H9 (cell line): ENCODE results near the gene IMPA2. TPM values are rescaled to one million over a fixed set of nuclear protein-coding genes. Genes with fewer than 3 reads are reported as not detected.
A peak's percentile ranks its signal among the peaks of the same experiment; 100 is the strongest.

Experiments used
- DNase-seq: peaks from one replicate; pipeline ENCODE4 v3.0.0-alpha.2; 2017
- H2AFZ ChIP-seq: one replicate; pipeline ENCODE4 v1.6.1; 2013; ENCODE audit warnings: mild to moderate bottlenecking, low read length, control low read depth, moderate library complexity
- H2AK5ac ChIP-seq: 2 replicates; pipeline ENCODE4 v1.6.1; 2013; ENCODE audit warnings: low read length, control low read depth, mixed read lengths; ENCODE audit not compliant: insufficient read length
- H2BK120ac ChIP-seq: one replicate; pipeline ENCODE4 v1.6.1; 2013; ENCODE audit warnings: low read depth, mild to moderate bottlenecking, low read length, control low read depth, inconsistent platforms; ENCODE audit not compliant: poor library complexity, severe bottlenecking
- H2BK12ac ChIP-seq: 2 replicates; pipeline ENCODE4 v1.6.1; 2013; ENCODE audit warnings: low read length, control low read depth, mixed read lengths, low read depth; ENCODE audit not compliant: insufficient read length
- H2BK15ac ChIP-seq: 2 replicates; pipeline ENCODE4 v1.6.1; 2013; ENCODE audit warnings: low read depth, low read length, control low read depth
- H2BK20ac ChIP-seq: one replicate; pipeline ENCODE4 v1.6.1; 2013; ENCODE audit warnings: low read depth, mild to moderate bottlenecking, low read length, control low read depth, inconsistent platforms; ENCODE audit not compliant: poor library complexity, severe bottlenecking
- H2BK5ac ChIP-seq: 2 replicates; pipeline ENCODE4 v1.6.1; 2013; ENCODE audit warnings: low read length, control low read depth, mixed read lengths; ENCODE audit not compliant: insufficient read length
- H3K14ac ChIP-seq: 2 replicates; pipeline ENCODE4 v1.6.1; 2013; ENCODE audit warnings: low read length, control low read depth; ENCODE audit not compliant: insufficient read depth
- H3K18ac ChIP-seq: 2 replicates; pipeline ENCODE4 v1.6.1; 2013; ENCODE audit warnings: low read depth, mild to moderate bottlenecking, mixed read lengths, low read length, control low read depth; ENCODE audit not compliant: insufficient read length
- H3K23ac ChIP-seq: 2 replicates; pipeline ENCODE4 v1.6.1; 2013; ENCODE audit warnings: low read length, control low read depth, mixed read lengths, low read depth; ENCODE audit not compliant: insufficient read length
- H3K23me2 ChIP-seq: 2 replicates; pipeline ENCODE4 v1.6.1; 2013; ENCODE audit warnings: low read depth, mild to moderate bottlenecking, mixed read lengths, low read length, control low read depth; ENCODE audit not compliant: insufficient read length, poor library complexity, severe bottlenecking
- H3K27ac ChIP-seq: 2 replicates; pipeline ENCODE4 v1.5.1; 2013; ENCODE audit warnings: low read length, control low read depth, mixed read lengths, low read depth; ENCODE audit not compliant: insufficient read length
- H3K27me3 ChIP-seq: 2 replicates; pipeline ENCODE4 v1.6.1; 2013; ENCODE audit warnings: low read length, control low read depth, inconsistent platforms; ENCODE audit not compliant: insufficient read depth
- H3K4ac ChIP-seq: 2 replicates; pipeline ENCODE4 v1.6.1; 2013; ENCODE audit warnings: low read depth, mild to moderate bottlenecking, control low read depth, inconsistent platforms, low read length, moderate library complexity
- H3K4me1 ChIP-seq: 2 replicates; pipeline ENCODE4 v1.6.1; 2013; ENCODE audit warnings: low read length, control low read depth, inconsistent platforms; ENCODE audit not compliant: insufficient read depth
- H3K4me2 ChIP-seq: 2 replicates; pipeline ENCODE4 v1.6.1; 2013; ENCODE audit warnings: low read length, control low read depth, mixed read lengths; ENCODE audit not compliant: insufficient read length, insufficient read depth
- H3K56ac ChIP-seq: 2 replicates; pipeline ENCODE4 v1.6.1; 2013; ENCODE audit warnings: low read depth, mild to moderate bottlenecking, mixed read lengths, low read length, control low read depth; ENCODE audit not compliant: insufficient read length
- H3K79me1 ChIP-seq: 2 replicates; pipeline ENCODE4 v1.6.1; 2013; ENCODE audit warnings: low read depth, mild to moderate bottlenecking, moderate library complexity, low read length, control low read depth, inconsistent platforms; ENCODE audit not compliant: insufficient read depth, poor library complexity, severe bottlenecking
- H3K79me2 ChIP-seq: 2 replicates; pipeline ENCODE4 v1.6.1; 2013; ENCODE audit warnings: low read length, control low read depth, inconsistent platforms; ENCODE audit not compliant: insufficient read depth
- H3K9ac ChIP-seq: 2 replicates; pipeline ENCODE4 v1.6.1; 2013; ENCODE audit warnings: low read length, control low read depth, mixed read lengths; ENCODE audit not compliant: insufficient read length; ENCODE audit errors: extremely low read depth
- H3K9me3 ChIP-seq: one replicate; pipeline ENCODE4 v1.6.1; 2013; ENCODE audit warnings: low read depth, low read length, inconsistent platforms; ENCODE audit not compliant: control insufficient read depth
- H3T11ph ChIP-seq: one replicate; pipeline ENCODE4 v1.6.1; 2013; ENCODE audit warnings: mild to moderate bottlenecking, low read length, control low read depth, inconsistent platforms
- H4K20me1 ChIP-seq: one replicate; pipeline ENCODE4 v1.6.1; 2013; ENCODE audit not compliant: control insufficient read depth, insufficient read length, insufficient read depth
- H4K5ac ChIP-seq: 2 replicates; pipeline ENCODE4 v1.6.1; 2013; ENCODE audit warnings: low read depth, mild to moderate bottlenecking, mixed read lengths, low read length, control low read depth; ENCODE audit not compliant: insufficient read length
- H4K8ac ChIP-seq: replicated peaks from 2 replicates; pipeline ENCODE4 v1.6.1; 2013; ENCODE audit warnings: low read length, control low read depth, mixed read lengths, low read depth; ENCODE audit not compliant: insufficient read length
- H4K91ac ChIP-seq: 2 replicates; pipeline ENCODE4 v1.6.1; 2013; ENCODE audit warnings: low read depth, mild to moderate bottlenecking, moderate library complexity, mixed read lengths, low read length, control low read depth; ENCODE audit not compliant: insufficient read length
- H3K27ac Mint-ChIP-seq, 3 experiments: 2 replicates in 2 of 3; 3 replicates in 1 of 3; pipeline ENCODE4 v1.8.0; 2020 to 2021; ENCODE audit warnings: mixed read lengths in 3 of 3, mild to moderate bottlenecking in 1 of 3, moderate library complexity in 1 of 3
- H3K27me3 Mint-ChIP-seq: 2 replicates; pipeline ENCODE4 v1.8.0; 2021; ENCODE audit warnings: low read depth, mild to moderate bottlenecking, moderate library complexity, mixed read lengths
- H3K36me3 Mint-ChIP-seq, 3 experiments: 2 replicates in 2 of 3; 3 replicates in 1 of 3; pipeline ENCODE4 v1.8.0; 2020 to 2021; ENCODE audit warnings: low read depth in 3 of 3, mixed read lengths in 3 of 3; ENCODE audit not compliant: insufficient read depth in 1 of 3
- H3K4me1 Mint-ChIP-seq, 2 experiments: 2 replicates each; pipeline ENCODE4 v1.8.0; 2020; ENCODE audit warnings: mixed read lengths in 2 of 2
- H3K4me3 Mint-ChIP-seq, 2 experiments: 2 replicates in 1 of 2; 3 replicates in 1 of 2; pipeline ENCODE4 v1.8.0; 2020 to 2021; ENCODE audit warnings: mild to moderate bottlenecking in 2 of 2, mixed read lengths in 2 of 2, moderate library complexity in 1 of 2
- H3K9me3 Mint-ChIP-seq, 2 experiments: 2 replicates in 1 of 2; 3 replicates in 1 of 2; pipeline ENCODE4 v1.8.0; 2020; ENCODE audit warnings: mild to moderate bottlenecking in 2 of 2, mixed read lengths in 2 of 2, moderate library complexity in 1 of 2
- WGBS: extraction: QIAGEN DNeasy Blood & Tissue Kit; methylation state at CpG from one replicate; pipeline ENCODE4 v1.1.7; 2013; ENCODE audit warnings: missing lambda C conversion rate, low lambda C conversion rate, mixed read lengths; ENCODE audit not compliant: insufficient read length; ENCODE audit errors: extremely low coverage; 5-methylcytosine and 5-hydroxymethylcytosine counted together
- total RNA-seq: library from RNA; stranded (reverse); gene quantifications from 2 replicates; pipeline ENCODE4 v1.2.1, GENCODE V29; 2021
- TF ChIP-seq, protein P1 (sequence below): fragments of 200-600 bp; sonication (generic); conservative IDR thresholded peaks from 3 replicates; pipeline ENCODE4 v1.8.0; 2021; ENCODE audit warnings: antibody characterized with exemption, mild to moderate bottlenecking

Gene IMPA2
- total RNA-seq, 1 experiment from 2014 or later: 73.8 TPM

DNA sequence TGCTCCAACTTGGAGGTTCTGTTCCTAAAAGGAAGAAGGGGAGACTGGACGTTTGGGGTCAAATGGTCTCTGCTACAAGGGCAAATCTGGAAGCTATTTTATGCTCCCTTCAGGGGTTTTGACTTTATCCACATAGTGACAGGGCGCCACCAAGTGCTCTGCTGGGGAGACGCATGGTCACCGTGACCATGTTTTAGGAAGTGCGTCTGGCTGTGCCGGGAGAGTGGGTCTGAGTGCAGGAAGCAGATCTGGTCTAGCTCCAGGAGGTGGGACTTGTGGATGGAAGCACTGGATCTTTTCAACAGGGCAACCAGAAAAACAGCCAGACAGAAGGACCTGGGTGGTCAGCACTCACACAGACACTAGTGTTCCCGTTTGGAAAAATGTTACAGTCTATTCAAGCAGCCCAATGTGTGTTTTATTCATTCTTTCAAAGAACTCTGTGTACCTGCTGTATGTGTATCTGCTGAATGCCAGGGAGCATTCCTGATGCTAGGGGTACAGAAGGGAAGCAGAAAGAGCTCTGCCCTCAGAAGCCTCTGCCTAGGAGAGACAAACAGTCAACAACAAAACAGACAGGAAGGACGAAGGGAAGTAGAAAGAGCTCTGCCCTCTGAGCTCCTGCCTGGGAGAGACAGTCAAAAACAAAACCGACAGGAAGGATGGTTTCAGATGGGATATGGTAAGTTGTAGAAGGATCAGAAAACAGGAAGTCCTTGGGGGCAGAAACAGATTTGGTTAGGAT is 14.3 kb downstream of the IMPA2 start:
- peaks cover 34 to 43% of the 10 kb centered on the region in 2 experiments for H3K4me1 Mint-ChIP-seq
- Histone ChIP-seq H2AK5ac (no peak overlapping the region), H3K23me2 (no peaks in the 10 kb centered on the region), H3T11ph (no peak overlapping the region), H3K27me3 (no peaks in the 10 kb centered on the region), H3K9ac (no peak overlapping the region), H2BK5ac (no peak overlapping the region), H3K56ac (no peak overlapping the region), H3K79me2 (peaks cover 12% of the 10 kb centered on the region; the same call in 1 of the 2 replicates), H2BK15ac (no peak overlapping the region), H3K79me1 (peaks cover 10% of the 10 kb centered on the region), H4K91ac (no peak overlapping the region), H3K4me1 (peaks cover 11% of the 10 kb centered on the region; the same call in 1 of the 2 replicates), H3K27ac (no peak overlapping the region), H2BK120ac (no peak overlapping the region), H4K5ac (no peak overlapping the region), H4K20me1 (peaks cover 2% of the 10 kb centered on the region), H2AFZ (no peak overlapping the region), H2BK12ac (no peak overlapping the region), H3K23ac (no peak overlapping the region), H4K8ac (no peak overlapping the region), H3K4me2 (peak overlapping the region; percentile 65), H3K14ac (no peak overlapping the region), H3K9me3 (no peaks in the 10 kb centered on the region), H3K4ac (no peak overlapping the region), H2BK20ac (no peak overlapping the region), H3K18ac (no peak overlapping the region)
- H3K27me3 Mint-ChIP-seq: no peaks in the 10 kb centered on the region; the same call in 1 of the 2 replicates
- no peaks in the 10 kb centered on the region for H3K9me3 Mint-ChIP-seq
- H3K4me3 Mint-ChIP-seq: peak overlapping the region; percentile 40 to 43
- H3K27ac Mint-ChIP-seq: peak overlapping the region; percentile 3 to 95 (median 87); a peak in 6 of 7 replicates
- WGBS: no CpG with 5 or more reads among the region's 9 CpGs
- peaks cover 12 to 21% (median 14%) of the 10 kb centered on the region in 3 experiments for H3K36me3 Mint-ChIP-seq
- TF ChIP-seq, protein P1, sequence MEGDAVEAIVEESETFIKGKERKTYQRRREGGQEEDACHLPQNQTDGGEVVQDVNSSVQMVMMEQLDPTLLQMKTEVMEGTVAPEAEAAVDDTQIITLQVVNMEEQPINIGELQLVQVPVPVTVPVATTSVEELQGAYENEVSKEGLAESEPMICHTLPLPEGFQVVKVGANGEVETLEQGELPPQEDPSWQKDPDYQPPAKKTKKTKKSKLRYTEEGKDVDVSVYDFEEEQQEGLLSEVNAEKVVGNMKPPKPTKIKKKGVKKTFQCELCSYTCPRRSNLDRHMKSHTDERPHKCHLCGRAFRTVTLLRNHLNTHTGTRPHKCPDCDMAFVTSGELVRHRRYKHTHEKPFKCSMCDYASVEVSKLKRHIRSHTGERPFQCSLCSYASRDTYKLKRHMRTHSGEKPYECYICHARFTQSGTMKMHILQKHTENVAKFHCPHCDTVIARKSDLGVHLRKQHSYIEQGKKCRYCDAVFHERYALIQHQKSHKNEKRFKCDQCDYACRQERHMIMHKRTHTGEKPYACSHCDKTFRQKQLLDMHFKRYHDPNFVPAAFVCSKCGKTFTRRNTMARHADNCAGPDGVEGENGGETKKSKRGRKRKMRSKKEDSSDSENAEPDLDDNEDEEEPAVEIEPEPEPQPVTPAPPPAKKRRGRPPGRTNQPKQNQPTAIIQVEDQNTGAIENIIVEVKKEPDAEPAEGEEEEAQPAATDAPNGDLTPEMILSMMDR: peak; percentile 82
- DNase-seq: peak; percentile 67
